Measurements from ENCODE around the gene OSBPL10.
A peak's percentile ranks its signal among the peaks of the same experiment; 100 is the strongest.

The OSBPL10 gene

GRCh38 chr3:31758322-31758965 lies 222.6 kb downstream of the OSBPL10 start:
- Histone ChIP-seq H3K9ac (ENCODE audit: low read depth, low read length) (no peak overlapping the region), H3K36me3 (ENCODE audit: control insufficient read depth, insufficient read depth, low read length) (no peaks in the 10 kb centered on the region; the same call in 1 of the 2 replicates), H3K27me3 (ENCODE audit: control insufficient read depth, insufficient read depth, low read length) (no peaks in the 10 kb centered on the region), H3K27ac (ENCODE audit: low read depth, low read length) (peak overlapping the region; percentile 5), H3K4me1 (ENCODE audit: control insufficient read depth, insufficient read depth, low read length) (0 out of 2 replicates have a peak, but pooled peaks cover 4% of the 10 kb centered on the region), H3K9me3 (ENCODE audit: control insufficient read depth, insufficient read depth, low read length) (no peaks in the 10 kb centered on the region), H3K4me3 (ENCODE audit: low read depth, low read length) (no peak overlapping the region)

DNA sequence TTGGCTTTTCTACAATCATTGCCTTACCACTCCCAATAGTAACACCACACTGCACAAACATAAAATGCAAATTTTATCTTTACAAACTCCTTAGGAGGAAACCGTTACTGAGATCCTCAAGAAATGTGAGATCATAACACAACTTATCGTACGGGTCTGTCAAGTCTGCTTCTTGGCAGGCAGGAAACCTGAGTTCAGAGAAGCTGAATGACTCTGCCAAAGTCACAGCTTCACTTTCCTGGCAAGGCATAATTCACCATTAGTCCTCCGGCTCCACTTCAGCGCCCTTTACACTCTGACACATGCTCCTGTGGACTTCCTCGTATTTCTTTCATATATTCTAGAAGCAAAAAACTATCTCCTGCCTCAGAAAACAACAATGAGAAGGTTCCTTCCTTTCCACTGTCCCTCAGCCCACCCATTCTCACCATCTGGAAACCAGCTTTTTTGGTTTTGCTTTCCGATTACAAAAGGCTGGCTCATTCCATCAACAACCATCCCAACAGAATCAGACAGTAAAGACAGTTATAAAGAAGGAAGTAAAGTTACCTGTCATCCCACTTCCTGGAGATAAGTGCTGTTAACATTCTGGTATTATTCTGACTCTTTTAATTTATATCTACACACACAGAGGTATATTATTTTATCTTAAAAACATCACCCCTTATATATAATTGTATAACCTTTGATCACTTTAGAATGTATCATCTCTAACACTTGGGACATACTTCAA lies 225.0 kb downstream of the OSBPL10 start:
- Histone ChIP-seq H3K4me1 (ENCODE audit: control insufficient read depth, insufficient read depth, low read length) (0 out of 2 replicates have a peak, but pooled peaks cover 4% of the 10 kb centered on the region), H3K27me3 (ENCODE audit: control insufficient read depth, insufficient read depth, low read length) (no peaks in the 10 kb centered on the region), H3K4me3 (ENCODE audit: low read depth, low read length) (no peak overlapping the region), H3K9ac (ENCODE audit: low read depth, low read length) (no peak overlapping the region), H3K27ac (ENCODE audit: low read depth, low read length) (no peak overlapping the region), H3K9me3 (ENCODE audit: control insufficient read depth, insufficient read depth, low read length) (no peaks in the 10 kb centered on the region), H3K36me3 (ENCODE audit: control insufficient read depth, insufficient read depth, low read length) (no peaks in the 10 kb centered on the region; the same call in 1 of the 2 replicates)

DNA sequence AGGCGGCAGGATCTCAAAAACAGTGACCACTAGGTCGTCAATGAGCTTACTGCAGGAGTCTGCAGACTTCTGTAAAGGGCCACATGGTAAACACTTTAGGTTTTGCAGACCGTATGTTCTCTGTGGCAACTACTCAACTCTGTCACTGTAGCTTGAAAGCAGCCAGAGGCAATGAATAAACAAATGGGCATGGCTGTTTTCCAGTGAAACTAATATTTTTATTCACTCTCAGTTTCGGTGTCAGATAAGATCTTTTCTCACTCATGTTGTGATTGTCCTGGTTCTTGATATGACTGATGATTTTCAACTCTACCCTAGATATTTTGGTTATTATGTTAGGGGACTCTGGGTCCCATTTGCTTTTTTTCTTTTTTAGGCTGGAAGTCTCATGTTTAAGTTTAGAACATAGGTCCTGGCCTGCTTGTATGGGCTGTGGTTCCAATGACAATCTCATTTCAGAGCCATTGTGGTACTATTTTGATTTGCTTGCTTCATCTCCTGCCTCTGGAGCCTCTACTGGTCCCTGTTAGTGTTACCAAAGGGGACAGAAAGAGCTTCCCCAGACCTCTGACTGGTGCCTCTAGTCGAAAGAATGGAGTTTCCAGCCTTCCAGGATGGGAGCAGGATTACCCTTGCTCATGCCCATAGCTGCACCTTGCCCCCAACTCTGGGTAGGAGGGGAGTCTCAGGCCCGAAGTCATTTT lies 226.3 kb downstream of the OSBPL10 start:
- Histone ChIP-seq H3K4me1 (ENCODE audit: control insufficient read depth, insufficient read depth, low read length) (0 out of 2 replicates have a peak, but pooled peaks cover 4% of the 10 kb centered on the region), H3K36me3 (ENCODE audit: control insufficient read depth, insufficient read depth, low read length) (no peaks in the 10 kb centered on the region; the same call in 1 of the 2 replicates), H3K4me3 (ENCODE audit: low read depth, low read length) (no peak overlapping the region), H3K27me3 (ENCODE audit: control insufficient read depth, insufficient read depth, low read length) (no peaks in the 10 kb centered on the region), H3K9ac (ENCODE audit: low read depth, low read length) (no peak overlapping the region), H3K27ac (ENCODE audit: low read depth, low read length) (no peak overlapping the region), H3K9me3 (ENCODE audit: control insufficient read depth, insufficient read depth, low read length) (no peaks in the 10 kb centered on the region)

DNA sequence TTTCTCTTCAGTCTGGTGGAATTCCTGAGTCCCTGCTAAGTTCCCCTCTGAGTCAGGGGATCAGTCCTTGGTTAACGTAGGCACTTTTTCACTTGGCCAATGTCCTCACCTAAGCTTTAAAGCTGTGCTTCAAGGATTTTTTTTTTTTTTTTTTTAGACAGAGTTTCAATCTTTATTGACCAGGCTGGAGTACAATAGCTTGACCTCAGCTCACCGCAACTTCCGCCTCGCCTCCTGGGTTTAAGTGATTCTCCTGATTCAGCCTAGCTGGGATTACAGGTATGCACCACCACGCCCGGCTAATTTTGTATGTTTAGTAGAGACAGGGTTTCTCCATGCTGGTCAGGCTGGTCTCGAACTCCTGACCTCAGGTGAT lies 228.0 kb downstream of the OSBPL10 start:
- H3K9me3 ChIP-seq (ENCODE audit: control insufficient read depth, insufficient read depth, low read length) = no peaks in the 10 kb centered on the region
- 0 out of 2 replicates have a peak, but pooled peaks cover 4% of the 10 kb centered on the region for H3K4me1 ChIP-seq (ENCODE audit: control insufficient read depth, insufficient read depth, low read length)
- no peaks in the 10 kb centered on the region; the same call in 1 of the 2 replicates for H3K36me3 ChIP-seq (ENCODE audit: control insufficient read depth, insufficient read depth, low read length)
- no peak overlapping the region for H3K9ac ChIP-seq (ENCODE audit: low read depth, low read length)
- H3K4me3 ChIP-seq (ENCODE audit: low read depth, low read length) = no peak overlapping the region
- H3K27me3 ChIP-seq (ENCODE audit: control insufficient read depth, insufficient read depth, low read length) = no peaks in the 10 kb centered on the region
- H3K27ac ChIP-seq (ENCODE audit: low read depth, low read length) = no peak overlapping the region

DNA sequence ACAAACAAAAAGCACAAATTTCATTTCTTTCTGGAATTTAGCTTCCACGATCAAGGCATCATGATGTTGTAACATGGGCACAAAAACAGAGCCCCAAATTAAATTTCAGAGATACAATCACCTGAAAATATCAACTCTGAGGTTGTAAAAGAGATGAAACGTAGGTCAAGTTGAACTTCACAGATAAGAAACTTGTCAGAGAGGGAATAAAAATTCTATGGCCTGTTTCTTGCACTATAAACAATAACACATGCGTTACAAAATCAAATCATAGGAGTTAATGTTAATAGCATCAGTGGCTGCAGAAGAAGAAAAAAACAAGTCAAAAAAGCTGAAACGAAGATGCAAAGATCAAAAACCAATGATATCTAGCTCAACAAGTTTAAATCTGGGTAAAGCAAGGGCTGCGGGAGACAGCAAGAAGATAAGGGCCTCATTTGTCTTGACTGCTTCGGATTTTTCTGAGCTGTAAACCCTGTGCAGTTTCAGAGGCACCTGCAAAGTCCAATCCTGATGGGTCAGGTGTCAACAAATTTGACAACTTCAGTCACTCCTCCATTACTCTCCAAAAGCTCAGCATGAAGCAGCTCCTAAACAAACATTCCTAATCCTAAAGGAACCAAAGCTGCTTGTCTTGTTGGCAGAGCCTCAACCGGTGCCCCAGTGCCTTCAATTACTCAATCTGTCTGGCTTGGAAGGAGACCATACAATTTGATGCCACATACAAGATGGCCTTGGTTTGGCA lies 228.6 kb downstream of the OSBPL10 start:
- Histone ChIP-seq H3K9me3 (ENCODE audit: control insufficient read depth, insufficient read depth, low read length) (no peaks in the 10 kb centered on the region), H3K9ac (ENCODE audit: low read depth, low read length) (no peak overlapping the region), H3K36me3 (ENCODE audit: control insufficient read depth, insufficient read depth, low read length) (peaks cover 3% of the 10 kb centered on the region), H3K27me3 (ENCODE audit: control insufficient read depth, insufficient read depth, low read length) (no peaks in the 10 kb centered on the region), H3K4me3 (ENCODE audit: low read depth, low read length) (no peak overlapping the region), H3K27ac (ENCODE audit: low read depth, low read length) (no peak overlapping the region), H3K4me1 (ENCODE audit: control insufficient read depth, insufficient read depth, low read length) (0 out of 2 replicates have a peak, but pooled peaks cover 4% of the 10 kb centered on the region)

GRCh38 chr3:31750341-31750740 lies 230.7 kb downstream of the OSBPL10 start:
- Histone ChIP-seq H3K4me3 (ENCODE audit: low read depth, low read length) (no peak overlapping the region), H3K27ac (ENCODE audit: low read depth, low read length) (no peak overlapping the region), H3K27me3 (ENCODE audit: control insufficient read depth, insufficient read depth, low read length) (no peaks in the 10 kb centered on the region), H3K9ac (ENCODE audit: low read depth, low read length) (no peak overlapping the region), H3K36me3 (ENCODE audit: control insufficient read depth, insufficient read depth, low read length) (peaks cover 8% of the 10 kb centered on the region), H3K4me1 (ENCODE audit: control insufficient read depth, insufficient read depth, low read length) (0 out of 2 replicates have a peak, but pooled peaks cover 4% of the 10 kb centered on the region), H3K9me3 (ENCODE audit: control insufficient read depth, insufficient read depth, low read length) (no peaks in the 10 kb centered on the region)

- H3K27ac ChIP-seq (ENCODE audit: low read depth, low read length) = no peak overlapping the region
- H3K9ac ChIP-seq (ENCODE audit: low read depth, low read length) = no peak overlapping the region
- peaks cover 8% of the 10 kb centered on the region; the same call in 1 of the 2 replicates for H3K36me3 ChIP-seq (ENCODE audit: control insufficient read depth, insufficient read depth, low read length)
- no peaks in the 10 kb centered on the region for H3K27me3 ChIP-seq (ENCODE audit: control insufficient read depth, insufficient read depth, low read length)
- H3K4me1 ChIP-seq (ENCODE audit: control insufficient read depth, insufficient read depth, low read length) = no peaks in the 10 kb centered on the region
- no peaks in the 10 kb centered on the region for H3K9me3 ChIP-seq (ENCODE audit: control insufficient read depth, insufficient read depth, low read length)
- H3K4me3 ChIP-seq (ENCODE audit: low read depth, low read length) = no peak overlapping the region
Measured at GRCh38 chr3:31748933-31749295, 232.1 kb downstream of the OSBPL10 start.

DNA sequence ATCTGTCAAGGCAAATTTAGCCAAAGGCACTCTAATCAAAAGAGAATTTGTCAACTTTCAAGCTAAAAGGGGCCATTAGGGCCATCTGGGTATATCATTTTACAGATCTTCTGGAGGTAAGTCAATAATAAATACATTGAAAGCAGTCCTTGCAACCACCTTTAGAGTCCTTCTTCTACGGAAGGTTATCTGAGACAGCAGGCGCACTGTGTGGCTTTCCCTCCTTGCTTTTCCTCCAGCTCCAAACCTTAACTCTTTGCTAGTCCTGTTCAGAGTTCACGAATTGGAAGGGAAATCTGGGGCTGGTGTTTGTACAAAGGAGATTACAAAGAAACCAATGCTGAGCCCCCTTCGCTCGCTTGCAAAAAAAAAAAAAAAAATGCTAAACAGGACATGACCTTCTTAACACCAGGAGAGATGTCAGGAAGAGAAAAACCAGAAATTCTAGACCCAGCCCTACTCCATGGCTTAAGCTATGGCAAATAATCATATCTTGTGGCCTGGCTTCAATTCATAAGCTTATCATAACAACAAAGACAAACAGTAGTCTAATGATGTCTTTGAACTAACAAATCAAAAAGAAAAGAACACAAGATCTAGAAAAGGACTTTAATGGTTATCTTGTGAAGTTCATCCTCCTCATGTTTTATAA lies 232.7 kb downstream of the OSBPL10 start:
- peaks cover 8% of the 10 kb centered on the region; the same call in 1 of the 2 replicates for H3K36me3 ChIP-seq (ENCODE audit: control insufficient read depth, insufficient read depth, low read length)
- H3K9me3 ChIP-seq (ENCODE audit: control insufficient read depth, insufficient read depth, low read length) = no peaks in the 10 kb centered on the region
- H3K4me1 ChIP-seq (ENCODE audit: control insufficient read depth, insufficient read depth, low read length) = no peaks in the 10 kb centered on the region
- H3K27ac ChIP-seq (ENCODE audit: low read depth, low read length) = no peak overlapping the region
- no peak overlapping the region for H3K9ac ChIP-seq (ENCODE audit: low read depth, low read length)
- no peaks in the 10 kb centered on the region for H3K27me3 ChIP-seq (ENCODE audit: control insufficient read depth, insufficient read depth, low read length)
- no peak overlapping the region for H3K4me3 ChIP-seq (ENCODE audit: low read depth, low read length)

GRCh38 chr3:31747785-31748184 lies 233.3 kb downstream of the OSBPL10 start:
- peaks cover 8% of the 10 kb centered on the region; the same call in 1 of the 2 replicates for H3K36me3 ChIP-seq (ENCODE audit: control insufficient read depth, insufficient read depth, low read length)
- no peak overlapping the region for H3K27ac ChIP-seq (ENCODE audit: low read depth, low read length)
- H3K9ac ChIP-seq (ENCODE audit: low read depth, low read length) = no peak overlapping the region
- H3K9me3 ChIP-seq (ENCODE audit: control insufficient read depth, insufficient read depth, low read length) = no peaks in the 10 kb centered on the region
- no peak overlapping the region for H3K4me3 ChIP-seq (ENCODE audit: low read depth, low read length)
- H3K27me3 ChIP-seq (ENCODE audit: control insufficient read depth, insufficient read depth, low read length) = no peaks in the 10 kb centered on the region
- H3K4me1 ChIP-seq (ENCODE audit: control insufficient read depth, insufficient read depth, low read length) = no peaks in the 10 kb centered on the region

GRCh38 chr3:31744913-31745312 lies 236.1 kb downstream of the OSBPL10 start:
- Histone ChIP-seq H3K9ac (ENCODE audit: low read depth, low read length) (no peak overlapping the region), H3K27me3 (ENCODE audit: control insufficient read depth, insufficient read depth, low read length) (no peaks in the 10 kb centered on the region), H3K27ac (ENCODE audit: low read depth, low read length) (no peak overlapping the region), H3K9me3 (ENCODE audit: control insufficient read depth, insufficient read depth, low read length) (no peaks in the 10 kb centered on the region), H3K36me3 (ENCODE audit: control insufficient read depth, insufficient read depth, low read length) (peaks cover 8% of the 10 kb centered on the region; the same call in 1 of the 2 replicates), H3K4me1 (ENCODE audit: control insufficient read depth, insufficient read depth, low read length) (no peaks in the 10 kb centered on the region), H3K4me3 (ENCODE audit: low read depth, low read length) (no peak overlapping the region)

All from HUES48 (cell line).